ENCODE results near the gene ATP13A3.

Gene ATP13A3

DNA sequence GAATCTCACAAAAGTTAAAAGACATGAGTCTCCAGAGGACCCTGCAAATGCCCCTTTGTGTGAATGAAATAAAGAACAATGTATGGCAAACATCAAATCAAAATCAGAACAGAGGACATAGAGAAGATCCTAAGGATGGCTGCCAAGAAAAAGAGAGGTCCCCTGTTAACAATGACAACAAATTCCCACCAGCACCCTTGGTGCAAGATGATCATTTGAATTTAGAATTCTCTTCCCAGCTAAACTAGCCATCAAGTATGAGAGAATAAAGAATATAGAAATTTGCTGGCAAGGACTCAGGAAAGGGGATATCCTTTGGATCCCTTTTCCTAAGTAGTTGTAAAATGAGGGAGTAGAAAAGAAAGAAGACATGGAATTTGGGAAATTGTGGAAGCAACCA lies 96.0 kb downstream of the ATP13A3 start:
- no peak for DNase-seq

DNA sequence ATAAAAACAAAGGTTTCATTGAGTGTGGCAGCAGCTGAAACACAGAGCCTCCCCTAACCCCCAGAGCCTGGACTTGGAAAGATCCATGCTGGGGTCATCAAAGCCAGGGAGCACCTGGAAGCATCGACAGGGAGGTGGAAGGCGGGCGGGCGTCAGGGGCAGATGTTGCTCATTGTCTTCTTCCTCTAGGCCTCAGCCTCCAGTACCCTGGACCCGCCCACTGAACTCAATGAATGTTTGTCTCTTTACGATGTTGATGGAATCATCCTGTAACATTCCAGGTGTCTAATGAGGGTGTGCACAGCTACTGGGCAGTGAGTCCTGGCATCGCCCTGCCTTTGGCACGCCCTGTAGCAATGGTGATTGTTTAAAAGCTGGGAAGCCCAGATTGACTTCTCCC lies 97.5 kb downstream of the ATP13A3 start:
- DNase-seq: no peak

DNA sequence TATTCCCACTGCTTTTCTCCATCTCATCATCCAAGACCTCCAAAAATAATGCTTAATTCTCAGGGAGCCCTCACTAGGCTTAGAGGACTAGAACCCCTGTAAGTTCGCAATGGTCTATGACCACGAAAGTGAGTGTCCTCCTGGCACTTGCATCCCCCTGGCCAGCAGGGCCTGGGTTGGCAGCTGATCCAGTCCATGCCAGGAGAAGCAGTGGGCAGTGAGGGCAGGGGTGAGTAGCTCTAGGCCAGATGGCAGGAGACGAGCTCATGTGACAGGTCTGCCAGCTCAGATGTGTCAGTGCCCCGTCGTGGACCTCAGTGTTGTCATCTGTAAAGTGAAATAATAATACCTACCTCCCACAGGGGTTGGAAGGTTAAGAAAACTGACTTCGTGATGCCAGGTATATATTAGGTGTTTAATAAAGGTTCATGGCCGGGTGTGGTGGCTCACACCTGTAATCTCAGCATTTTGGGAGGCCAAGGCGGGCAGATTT lies 98.8 kb downstream of the ATP13A3 start:
- DNase-seq: no peak

DNA sequence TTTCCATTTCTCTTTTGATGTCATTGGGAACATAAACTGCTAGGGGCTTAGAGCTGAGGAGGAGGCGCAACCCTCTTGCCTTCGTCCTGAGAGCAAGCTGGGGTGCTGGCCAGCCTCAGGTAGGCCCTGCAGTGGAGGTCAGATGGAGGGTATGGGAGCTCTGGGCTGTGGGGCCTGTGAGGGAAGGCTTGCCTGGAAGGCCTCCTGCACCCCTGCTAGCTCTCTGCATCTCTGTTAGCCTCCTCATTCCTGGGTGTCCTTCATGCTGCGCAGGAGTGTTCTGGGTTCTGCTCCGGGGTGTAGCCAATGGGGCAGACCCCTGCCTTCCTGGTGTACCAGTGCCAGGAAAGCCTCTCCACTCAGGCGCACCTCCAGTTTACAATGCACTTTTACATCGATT lies 99.5 kb downstream of the ATP13A3 start:
- no peak for DNase-seq

DNA sequence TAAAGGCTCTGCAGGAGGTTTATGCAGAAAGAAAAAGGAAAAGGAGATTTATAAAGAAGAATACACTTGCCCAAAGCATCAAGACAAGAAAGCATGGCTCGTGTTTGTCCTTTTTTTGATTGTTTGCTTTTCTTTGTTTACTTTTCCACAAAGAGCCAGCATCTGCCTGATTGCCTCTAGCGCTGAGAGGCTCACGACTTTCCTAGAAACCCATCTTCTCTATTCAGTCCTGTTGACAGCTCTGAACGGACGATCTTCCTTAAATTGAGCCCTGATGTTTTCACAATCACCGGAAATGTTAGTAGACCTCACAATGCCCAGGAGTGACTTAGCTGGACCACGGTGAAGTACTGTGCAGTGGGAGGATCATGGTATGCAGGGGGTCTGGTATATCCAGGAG lies 100.2 kb downstream of the ATP13A3 start:
- DNase-seq: no peak

DNA sequence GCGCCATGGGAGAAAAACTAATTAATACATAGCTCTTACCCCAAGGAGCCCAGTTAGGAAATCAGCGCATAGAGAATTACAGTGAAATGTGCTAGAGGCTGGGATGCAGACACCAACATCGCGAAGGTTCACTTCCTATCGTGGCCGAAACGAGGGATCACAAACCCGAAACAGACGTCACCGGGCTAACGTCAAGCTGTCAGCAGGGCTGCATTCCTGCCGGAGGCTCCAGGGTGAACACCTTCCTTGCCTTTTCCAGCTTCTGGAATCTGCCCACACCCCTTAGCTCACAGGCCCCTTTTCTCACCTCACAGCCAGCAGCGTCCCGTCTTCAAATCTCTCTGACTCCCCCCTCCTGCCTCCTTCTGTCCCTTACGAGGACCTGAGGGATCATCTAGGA lies 100.7 kb downstream of the ATP13A3 start:
- no peak for DNase-seq

DNA sequence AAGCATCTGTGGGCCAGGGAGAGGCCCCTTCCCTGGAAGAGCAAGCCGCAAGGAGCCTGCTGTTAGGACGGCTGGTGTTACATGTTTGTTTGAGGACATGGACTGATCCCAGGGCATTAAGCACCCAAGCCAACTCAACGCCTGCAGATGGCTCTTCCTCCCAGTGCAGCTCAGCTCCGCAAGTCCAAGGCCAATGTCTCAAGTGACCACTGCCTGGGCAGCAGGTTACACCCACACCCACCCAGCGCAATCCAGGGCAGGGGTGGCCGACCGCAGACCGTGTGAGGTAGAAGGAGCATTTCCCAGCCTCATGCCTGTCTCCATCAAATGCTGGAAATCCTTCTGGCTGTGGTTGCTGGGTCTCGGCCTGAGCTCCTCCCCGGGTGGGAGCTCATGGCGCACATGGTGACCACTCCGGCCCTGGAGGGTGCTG lies 102.2 kb downstream of the ATP13A3 start:
- no peak for DNase-seq

DNA sequence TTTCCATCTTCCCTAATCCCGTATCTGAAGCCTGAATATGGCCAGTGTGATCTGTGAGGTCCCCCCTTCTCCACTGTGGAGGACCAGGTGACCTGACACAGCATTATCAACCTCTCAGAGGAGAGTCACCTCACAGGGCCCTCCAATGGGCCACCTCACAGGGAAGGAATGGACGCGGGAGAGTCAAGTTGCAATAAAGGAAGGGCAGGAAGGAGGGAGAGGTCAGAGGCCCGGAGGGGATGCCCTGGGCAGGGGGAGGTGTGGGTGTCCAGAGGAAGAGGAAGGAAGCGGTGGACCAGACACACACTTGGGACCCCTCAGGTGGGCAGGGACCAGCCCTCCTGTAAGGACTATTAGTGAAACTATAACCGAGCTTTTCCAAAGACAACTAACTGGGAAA lies 102.6 kb downstream of the ATP13A3 start:
- DNase-seq: no peak

DNA sequence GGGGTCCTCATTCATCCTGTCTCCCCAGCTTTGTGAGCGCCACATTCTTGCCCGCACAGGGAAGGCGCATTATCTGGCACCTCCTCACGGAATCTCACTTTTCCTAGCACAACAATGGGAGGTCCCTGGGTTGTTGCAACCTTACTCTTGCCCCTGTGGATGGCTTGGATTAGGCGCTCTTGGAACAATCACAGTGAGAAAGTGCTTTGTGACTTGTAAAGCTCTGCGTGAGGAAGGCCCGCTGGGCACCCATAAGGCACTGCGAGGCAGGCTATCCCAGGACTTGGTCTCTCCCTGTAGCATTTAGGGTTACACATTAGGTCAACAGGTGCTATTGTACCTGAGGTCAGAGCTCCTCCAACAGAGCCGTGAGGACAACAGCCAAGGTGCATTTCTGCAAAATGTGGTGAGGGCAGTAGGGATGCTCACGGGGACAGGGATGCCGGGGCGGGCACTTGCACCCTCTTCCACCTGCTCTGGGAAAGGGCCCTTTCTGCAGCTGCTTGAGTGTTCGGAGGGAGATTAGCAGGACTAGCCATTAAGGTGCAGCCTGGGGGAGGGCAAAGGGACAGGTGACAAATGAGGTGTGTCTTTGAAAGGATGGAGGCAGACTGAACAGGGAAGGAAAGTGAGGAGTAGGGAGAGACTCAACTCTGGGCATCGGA lies 103.4 kb downstream of the ATP13A3 start:
- DNase-seq: no peak

DNA sequence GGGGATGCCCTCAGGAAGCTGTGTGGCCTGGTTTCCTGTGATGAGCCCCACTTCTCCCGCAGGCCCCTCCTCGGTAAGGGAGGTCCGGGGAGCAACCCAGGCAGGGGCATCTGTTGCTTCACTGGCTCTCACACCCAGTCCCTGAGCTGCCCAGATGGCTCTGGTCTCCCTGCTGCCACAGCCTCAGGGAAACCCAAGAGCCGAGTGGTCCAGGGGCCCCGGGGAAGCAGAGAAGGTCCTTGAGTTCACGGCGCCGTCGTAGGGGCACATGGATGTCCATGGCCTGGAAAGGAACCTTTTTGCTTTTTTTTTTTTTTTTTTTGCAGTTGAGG lies 103.9 kb downstream of the ATP13A3 start:
- DNase-seq: no peak

DNA sequence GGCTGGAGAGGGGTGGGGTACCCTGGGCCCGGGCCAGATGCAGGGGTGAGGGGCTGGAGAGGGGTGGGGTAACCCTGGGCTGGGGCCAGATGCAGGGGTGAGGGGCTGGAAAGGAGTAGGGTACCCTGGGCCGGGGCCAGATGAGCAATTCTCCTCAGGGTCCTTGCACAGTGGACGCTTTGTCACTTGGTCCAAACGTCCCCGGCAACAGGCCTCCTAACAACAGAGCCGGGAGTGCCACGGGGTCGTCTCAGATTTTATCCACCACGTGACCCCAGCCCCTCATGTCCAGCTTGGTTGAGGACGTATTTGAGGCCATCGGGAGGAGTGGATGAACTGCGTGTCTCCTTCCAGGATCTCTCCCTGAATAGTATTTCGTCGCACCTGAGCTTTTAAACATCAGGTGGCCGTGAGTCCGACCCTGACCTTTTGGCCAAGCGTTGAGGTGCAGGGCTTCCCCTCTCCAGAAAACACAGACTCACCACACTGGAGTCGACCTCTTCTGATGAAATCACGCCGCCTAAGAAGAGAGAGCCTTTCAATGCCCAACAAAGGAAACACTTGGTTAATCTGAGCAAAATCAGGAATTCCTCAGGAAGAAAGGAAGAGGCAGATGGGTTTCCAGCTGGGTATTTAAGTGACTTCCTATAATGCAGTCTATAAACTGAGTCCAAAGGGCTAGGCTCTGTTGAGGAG lies 104.5 kb downstream of the ATP13A3 start:
- DNase-seq: no peak

DNA sequence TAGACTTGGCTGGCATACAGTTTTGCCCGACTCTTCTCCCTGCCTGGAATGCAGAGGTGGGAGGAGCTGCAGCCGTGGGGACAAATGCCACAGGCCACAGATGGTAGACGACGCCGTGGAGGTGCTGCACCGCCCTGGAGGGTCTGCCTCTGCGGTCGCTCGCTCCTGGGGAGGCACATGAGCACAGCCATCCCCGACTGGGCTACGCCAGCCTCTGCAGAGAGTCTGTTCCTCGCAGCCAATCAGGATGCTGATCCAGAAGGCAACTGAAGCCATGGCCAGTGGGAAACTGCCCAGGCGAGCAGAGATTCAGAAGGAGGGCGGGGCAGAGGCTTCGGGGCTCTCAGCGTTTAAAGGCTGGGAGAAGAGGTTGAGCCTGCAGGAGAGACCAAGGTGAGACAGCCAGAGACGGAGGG lies 105.3 kb downstream of the ATP13A3 start:
- DNase-seq: no peak

DNA sequence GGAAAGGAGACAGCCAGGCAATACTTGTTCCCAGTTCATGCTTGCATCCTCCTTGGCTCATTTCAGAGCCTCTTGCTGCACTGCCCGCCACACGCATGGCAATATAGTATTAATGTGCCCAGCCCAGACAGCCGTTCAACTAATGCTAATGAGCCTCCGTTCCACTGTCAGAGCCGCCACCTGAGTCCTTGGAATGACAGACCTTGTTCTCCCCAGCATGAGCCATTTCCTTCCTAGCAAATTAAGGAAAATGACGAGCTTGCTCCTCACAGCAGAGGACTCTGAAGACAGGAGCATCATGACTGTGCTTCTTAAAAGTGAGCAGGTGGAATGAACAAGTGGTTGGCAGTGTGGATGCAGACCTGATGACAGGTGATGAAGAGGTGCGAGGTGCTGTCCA lies 106.5 kb downstream of the ATP13A3 start:
- no peak for DNase-seq

DNA sequence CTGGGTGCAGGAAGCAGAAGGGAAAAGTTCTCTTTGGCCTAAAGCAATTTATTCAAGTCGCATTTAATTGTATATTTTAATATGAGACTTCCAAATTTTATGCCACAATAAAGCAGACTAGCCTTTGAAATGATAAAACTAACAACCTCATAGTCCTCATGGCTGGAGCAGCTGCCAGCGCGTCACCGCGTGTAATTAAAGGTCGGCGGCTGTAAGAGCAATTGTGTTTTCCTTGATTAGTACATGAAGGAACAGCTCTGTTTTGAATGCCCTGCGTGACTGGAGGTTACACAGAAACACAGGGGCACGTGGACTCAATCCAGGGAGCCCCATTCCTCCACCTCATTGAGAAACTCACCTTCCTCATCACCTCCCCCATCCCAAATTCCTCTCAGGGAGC lies 107.2 kb downstream of the ATP13A3 start:
- no peak for DNase-seq

DNA sequence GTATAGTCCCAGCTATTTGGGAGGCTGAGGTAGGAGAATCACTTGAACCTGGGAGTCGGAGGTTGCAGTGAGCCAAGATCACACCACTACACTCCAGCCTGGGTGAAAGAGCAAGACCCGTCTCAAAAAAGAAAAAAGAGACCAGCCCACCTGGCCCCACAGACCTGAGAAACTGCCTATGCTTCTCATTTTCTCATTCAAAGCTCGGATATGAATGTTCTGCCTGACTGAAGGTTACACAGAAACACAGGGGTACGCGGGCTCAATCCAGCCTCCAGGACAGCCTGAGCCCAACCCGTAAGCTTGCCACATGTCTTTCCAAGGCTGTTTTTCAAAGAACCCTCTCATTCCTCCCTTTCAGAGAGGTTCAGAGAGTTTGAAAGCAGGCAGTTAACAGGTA lies 107.6 kb downstream of the ATP13A3 start:
- DNase-seq: no peak

DNA sequence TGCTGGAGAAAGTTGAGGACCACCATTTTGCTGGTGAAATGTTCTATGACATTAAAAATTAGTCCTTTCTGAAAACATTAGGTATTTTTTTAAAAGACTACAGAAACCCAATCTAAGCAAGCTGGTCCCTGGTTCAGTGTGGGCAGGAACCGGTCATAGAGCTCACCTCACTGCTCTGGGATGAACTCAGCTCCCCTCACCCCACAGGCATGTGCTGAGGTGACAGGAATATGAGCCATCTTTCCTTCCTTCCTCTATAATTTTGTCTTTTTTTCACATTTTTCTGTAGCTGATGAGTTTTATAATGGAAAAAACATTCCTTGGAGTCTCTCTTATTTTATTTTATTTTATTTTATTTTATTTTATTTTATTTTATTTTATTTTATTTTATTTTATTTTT lies 109.1 kb downstream of the ATP13A3 start:
- DNase-seq: no peak

DNA sequence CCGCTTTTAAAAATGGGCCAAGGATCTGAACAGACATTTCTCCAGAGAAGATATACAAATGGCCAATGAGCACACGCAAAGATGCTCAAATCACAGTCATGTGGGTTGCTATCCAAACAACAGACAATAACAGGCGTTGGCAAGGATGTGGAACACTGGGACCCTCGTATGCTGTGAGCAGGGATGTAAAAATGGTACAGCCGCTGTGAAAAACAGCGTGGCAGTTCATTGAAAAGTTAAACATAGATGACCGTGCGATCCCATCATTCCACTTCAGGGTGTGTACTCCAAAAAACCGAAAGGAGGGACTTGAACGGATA lies 110.6 kb downstream of the ATP13A3 start:
- DNase-seq: no peak

DNA sequence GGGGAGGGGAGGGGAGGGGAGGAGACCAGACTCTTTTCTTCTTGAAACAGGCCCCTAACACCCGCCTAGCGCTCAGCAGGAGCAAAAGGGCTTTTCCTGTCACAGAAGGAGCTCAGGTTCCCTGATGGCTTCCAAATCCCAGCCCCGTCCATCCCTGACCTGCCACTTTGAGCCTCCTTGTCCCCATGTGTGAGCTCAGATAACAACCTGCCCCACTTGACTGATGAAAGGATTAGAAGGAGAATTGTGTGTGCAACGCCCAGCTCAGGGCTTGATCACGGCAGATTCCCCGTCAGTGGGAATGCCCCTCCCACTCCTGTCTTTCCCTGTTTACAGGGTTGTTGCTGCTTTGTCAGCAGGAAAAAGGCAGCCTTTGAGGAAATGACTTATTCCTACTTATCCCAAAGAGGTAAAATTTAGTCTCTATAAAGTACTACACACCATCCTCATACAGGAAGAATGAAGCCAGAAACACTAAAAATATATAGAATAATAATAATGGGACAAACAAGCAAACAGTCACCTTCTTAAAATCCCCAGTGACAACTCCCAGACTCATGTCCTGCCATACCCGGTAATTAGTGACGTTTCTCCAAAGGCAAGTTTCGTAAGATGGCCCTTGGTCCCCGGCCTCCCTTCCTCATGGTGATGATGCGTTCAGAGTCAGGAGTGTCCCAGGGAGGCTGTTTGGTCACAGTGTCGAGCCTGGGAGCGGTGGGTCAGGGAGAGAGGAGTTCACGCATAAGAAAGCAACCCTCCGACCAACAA lies 111.1 kb downstream of the ATP13A3 start:
- no peak for DNase-seq

DNA sequence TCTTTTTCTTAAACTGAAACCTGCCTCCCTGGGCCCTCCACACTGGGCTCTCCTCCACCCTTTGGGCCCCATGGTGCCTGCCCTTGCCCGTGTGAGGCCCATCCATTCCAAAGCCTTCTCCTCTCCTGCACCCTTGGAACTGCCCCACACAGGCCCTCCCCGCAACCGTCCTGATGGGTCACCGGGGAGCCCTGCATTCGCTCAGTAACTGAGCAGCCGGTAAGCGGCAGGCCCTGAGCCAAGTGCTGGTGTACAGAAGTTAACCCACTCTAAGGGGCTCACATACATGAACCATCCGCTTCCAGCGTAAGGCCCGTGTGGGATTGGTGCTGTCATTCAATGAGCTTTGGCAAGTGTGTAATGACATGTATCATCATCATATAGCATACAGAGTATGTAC lies 111.9 kb downstream of the ATP13A3 start:
- DNase-seq: no peak

DNA sequence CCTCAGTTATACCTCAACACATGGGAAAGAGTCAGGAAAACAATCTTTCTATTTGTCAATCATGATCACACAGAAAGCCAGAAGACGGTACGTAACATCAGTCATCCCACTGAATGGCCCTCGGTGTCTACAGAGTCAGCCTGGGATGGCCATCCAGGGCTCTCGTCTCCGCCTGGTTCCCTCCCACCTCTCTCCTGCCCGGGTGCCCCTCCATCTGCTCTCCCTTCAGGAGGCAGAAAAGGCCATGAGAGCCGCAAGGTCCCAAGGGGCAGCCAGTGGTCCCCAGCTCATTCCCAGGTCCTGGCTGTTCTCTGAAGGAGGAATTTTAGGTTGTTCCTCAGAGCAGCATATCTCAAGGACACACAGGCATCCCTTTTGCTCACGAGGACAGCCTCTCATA lies 112.9 kb downstream of the ATP13A3 start:
- no peak for DNase-seq

DNA sequence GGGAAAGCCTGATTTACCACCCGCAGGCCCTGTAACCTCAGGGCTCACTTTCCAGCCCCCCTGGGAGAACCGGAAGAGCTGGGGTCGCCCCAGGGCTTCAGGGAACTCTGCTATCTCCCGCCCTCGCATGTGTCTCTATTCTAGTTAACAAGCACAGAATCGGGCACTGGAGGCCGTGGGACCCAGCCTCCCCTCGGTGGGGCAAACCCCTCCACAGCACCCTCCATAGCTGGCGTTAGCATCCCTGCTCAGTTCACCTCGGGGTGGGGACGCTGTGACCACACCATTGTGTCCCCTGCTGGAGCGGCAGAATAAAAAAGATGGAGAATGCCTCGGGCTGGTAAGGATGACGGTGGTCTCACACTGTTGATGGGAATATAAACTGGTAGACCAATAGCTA lies 113.8 kb downstream of the ATP13A3 start:
- no peak for DNase-seq

DNA sequence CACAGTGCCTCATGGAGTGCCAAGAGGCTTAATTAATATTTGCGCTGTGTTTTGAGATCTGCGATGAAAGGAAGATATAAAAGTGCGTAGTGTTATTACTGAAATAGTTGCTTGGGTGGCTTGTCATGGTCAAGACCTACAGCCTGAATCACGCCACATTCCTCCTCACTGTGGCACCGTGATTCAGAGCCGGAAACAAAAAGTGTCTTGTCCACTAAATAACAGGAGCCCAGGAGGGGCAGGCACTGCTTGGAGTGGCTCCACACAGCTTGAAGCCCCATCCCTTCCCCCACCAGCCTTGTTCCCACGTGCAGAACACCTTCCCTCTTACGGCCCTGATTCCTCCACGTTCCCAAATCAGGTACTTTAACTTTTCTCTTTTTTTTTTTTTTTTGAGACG lies 116.0 kb downstream of the ATP13A3 start:
- DNase-seq: no peak

DNA sequence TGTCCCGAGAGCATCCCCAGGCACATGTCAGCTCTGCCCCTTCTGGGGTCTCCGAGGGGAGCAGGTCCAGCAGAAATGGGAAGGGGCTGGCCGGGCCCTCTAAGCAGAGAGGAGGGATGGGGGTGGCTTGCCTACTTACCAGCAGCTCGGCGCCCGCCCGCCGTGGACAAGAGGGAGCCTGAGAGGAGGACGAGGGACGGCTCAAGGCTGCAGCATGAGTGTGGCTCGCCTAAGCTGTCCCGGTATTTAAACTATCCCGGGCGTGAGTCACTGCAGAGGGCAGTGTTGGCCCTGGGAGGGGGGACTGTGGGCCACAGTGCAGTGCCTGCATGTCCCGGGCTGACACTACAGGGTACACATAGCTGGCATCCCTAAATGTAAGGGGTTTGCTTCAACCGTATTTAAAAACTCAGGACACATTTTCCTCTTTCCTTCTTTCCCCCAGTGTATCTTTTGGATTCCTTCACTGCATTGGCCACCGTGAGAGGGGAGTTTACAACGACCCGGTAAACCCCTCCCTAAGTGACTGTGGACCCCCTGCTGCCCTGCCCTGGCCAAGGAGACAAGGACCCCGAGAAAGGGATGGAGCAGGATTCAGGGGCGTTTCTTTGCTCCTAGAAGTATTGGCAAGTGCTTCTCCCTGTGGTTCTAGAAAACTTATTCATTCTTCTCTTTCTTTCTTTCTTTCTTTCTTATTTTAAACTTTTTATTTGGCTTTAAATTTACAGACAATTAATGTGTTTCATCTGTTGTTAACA lies 117.1 kb downstream of the ATP13A3 start, which contains the start of gene LRRC15:
Gene LRRC15 (minus strand): TSS at position 222 of the 758 bp plus-strand sequence. CDS start 8,700 bp downstream, outside the sequence.
- no peak for DNase-seq

All from activated CD4-positive, alpha-beta T cell treated with anti-CD3 and anti-CD28 coated beads, Interleukin-2, amount 50 U/mL, for 48 hours (primary cell).